ENCODE measurements around the gene UNC5A.
A peak's percentile ranks its signal among the peaks of the same experiment; 100 is the strongest.

UNC5A gene

DNA sequence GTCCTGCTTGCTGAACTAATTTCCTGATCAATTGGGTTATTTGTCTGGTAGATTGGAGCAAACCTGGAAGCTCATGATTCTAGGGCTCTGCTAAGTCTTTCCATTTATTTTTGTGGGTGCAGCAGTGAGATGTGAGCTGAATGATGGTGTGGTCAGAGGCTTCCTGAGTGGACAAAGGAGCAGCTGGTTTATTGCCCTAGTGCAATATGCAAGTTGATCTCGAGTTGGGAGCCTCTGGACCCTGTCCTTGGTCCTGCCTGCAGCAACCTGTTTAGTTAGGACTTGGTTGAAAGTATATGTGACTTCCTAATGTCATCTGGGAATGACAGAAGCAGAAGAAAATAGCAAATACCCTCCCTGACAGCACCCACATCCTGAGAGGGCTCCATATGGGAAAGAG is 4.2 kb upstream of the UNC5A start:
- DNase-seq (ENCODE audit: low read depth), result no peak
- H3K4me3 ChIP-seq (ENCODE audit: low read depth, low read length), result no peak overlapping the region
- TF ChIP-seq, protein P1, sequence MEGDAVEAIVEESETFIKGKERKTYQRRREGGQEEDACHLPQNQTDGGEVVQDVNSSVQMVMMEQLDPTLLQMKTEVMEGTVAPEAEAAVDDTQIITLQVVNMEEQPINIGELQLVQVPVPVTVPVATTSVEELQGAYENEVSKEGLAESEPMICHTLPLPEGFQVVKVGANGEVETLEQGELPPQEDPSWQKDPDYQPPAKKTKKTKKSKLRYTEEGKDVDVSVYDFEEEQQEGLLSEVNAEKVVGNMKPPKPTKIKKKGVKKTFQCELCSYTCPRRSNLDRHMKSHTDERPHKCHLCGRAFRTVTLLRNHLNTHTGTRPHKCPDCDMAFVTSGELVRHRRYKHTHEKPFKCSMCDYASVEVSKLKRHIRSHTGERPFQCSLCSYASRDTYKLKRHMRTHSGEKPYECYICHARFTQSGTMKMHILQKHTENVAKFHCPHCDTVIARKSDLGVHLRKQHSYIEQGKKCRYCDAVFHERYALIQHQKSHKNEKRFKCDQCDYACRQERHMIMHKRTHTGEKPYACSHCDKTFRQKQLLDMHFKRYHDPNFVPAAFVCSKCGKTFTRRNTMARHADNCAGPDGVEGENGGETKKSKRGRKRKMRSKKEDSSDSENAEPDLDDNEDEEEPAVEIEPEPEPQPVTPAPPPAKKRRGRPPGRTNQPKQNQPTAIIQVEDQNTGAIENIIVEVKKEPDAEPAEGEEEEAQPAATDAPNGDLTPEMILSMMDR (IDR thresholded peaks at IDR 0.05; ENCODE audit: low read depth, low read length, missing control alignments), result no peak
- in situ Hi-C loops (cut with HindIII; ENCODE audit: low sequenced_read_pairs), result no loop called here

DNA sequence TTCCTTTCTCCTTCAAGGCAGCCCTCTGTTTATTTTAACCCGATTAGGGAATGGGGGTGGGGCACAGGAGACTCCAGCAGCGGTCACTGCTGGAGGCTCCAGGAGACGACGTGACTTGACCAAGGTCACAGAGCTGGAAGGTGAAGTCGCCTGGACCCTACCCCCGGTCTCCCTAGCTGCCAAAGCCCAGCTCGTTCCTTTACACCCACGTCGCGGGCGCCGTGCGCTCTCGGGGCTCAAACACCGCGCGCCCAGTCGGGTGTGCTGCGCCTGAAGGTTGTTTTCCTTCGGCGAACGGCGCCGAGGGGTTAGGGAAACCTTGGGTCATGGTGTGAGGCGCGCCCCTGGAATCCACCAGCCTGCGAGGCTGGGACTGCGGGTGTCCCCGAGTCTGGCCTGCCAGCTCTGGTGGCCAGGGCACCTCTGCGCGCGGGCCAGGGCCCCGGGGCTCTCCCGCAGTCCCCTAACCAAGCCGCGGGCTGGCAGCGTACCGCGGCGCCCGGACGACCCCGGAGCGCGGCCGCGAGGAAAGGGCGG is 747 bp upstream of the UNC5A start:
- in situ Hi-C loops (cut with HindIII; ENCODE audit: low sequenced_read_pairs), result no loop called here
- no peak for DNase-seq (ENCODE audit: low read depth)
- H3K4me3 ChIP-seq (ENCODE audit: low read depth, low read length), result peak overlapping the region; percentile 23
- TF ChIP-seq, protein P1 (IDR thresholded peaks at IDR 0.05; ENCODE audit: low read depth, low read length, missing control alignments), result no peak

DNA sequence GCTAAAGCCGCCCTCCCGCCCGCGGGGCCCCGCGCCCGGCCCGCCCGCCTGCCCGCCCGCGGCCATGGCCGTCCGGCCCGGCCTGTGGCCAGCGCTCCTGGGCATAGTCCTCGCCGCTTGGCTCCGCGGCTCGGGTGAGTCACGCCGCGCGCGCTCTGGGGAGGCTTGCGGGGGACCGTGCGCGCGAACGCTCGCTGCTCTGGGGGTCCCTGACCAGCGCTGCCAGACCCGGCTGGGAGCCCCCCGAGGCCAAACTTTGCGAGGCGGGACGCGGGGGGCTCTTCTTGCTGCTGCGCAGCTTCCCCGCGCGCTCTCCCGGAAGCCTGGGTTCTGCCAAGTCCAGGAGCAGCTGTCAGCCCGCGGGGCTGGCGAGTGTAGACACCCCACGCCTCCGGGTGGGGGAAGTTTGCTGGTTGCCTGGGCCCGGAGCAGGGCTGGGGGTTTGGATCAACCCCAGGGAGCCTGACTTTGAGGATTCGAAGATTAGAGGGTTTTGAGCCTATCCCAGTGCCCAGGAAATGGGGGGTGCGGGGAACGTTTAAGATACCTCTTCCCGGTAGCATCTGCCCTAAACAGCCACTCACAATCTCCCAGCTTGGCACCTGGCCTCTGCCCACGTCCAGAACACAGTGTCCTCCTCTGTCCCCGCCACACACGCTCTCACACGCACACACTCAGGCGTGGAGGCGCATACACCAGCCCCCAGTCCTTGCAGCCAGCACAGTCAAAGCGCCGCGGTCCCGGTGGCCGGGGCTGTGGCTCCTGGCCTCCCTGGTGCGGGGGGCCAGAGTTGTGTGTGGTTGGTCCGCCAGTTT is 535 bp downstream of the UNC5A start:
- TF ChIP-seq, protein P1 (IDR thresholded peaks at IDR 0.05; ENCODE audit: low read depth, low read length, missing control alignments), result no peak
- no peak for DNase-seq (ENCODE audit: low read depth)
- H3K4me3 ChIP-seq (ENCODE audit: low read depth, low read length), result peak overlapping the region; percentile 30
- in situ Hi-C loops (cut with HindIII; ENCODE audit: low sequenced_read_pairs), result no loop called here

DNA sequence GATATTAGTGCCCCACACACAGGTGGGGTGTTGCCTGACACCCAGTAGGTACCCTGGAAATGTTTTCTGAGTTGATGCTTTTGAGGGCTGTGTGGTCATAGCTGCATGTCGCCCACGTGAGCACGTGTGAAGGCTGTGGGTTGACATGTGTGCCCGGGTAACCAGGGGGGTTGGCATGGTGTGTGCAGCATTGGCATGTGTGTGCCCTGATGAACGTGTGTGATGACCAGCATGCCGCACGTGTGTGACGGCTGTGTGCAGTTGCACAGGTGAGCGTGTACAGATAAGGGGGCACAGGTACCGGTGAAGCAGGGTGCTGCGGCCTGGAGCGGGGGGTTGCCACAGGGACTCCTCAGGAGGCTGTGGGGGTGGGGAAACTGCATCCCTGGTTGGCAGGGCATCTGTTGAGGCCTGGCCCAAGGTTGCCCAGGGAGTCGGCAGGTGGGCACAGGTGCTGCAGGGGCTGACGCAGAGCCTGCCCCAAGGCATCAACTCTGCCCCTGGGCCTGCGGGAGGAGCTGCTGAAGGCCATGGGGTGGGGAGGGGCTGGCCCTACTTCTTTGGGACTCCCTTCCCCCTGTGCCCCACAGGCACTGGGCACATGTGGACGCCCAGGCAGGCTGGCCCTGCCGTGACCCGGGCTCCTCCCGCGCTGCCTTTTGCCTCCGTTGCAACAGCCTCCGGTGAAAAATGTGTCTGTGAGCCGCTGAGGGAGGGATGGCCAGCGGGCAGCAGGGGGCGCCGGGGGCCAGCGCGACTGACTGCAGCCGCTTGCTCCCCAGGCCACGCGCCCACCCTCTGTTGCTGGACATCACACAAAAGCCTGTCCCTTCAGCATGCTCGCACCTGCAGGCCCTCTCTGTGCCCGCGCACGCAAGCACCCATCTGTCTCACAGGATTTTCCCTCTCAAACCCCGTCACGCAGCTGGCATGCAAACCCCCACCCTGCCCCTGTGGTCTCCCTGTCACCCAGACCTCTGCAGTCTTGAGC is 2.2 kb downstream of the UNC5A start:
- TF ChIP-seq, protein P1 (IDR thresholded peaks at IDR 0.05; ENCODE audit: low read depth, low read length, missing control alignments), result peak; percentile 67
- in situ Hi-C loops (cut with HindIII; ENCODE audit: low sequenced_read_pairs), result no loop called here
- no peak overlapping the region for H3K4me3 ChIP-seq (ENCODE audit: low read depth, low read length)
- no peak for DNase-seq (ENCODE audit: low read depth)

DNA sequence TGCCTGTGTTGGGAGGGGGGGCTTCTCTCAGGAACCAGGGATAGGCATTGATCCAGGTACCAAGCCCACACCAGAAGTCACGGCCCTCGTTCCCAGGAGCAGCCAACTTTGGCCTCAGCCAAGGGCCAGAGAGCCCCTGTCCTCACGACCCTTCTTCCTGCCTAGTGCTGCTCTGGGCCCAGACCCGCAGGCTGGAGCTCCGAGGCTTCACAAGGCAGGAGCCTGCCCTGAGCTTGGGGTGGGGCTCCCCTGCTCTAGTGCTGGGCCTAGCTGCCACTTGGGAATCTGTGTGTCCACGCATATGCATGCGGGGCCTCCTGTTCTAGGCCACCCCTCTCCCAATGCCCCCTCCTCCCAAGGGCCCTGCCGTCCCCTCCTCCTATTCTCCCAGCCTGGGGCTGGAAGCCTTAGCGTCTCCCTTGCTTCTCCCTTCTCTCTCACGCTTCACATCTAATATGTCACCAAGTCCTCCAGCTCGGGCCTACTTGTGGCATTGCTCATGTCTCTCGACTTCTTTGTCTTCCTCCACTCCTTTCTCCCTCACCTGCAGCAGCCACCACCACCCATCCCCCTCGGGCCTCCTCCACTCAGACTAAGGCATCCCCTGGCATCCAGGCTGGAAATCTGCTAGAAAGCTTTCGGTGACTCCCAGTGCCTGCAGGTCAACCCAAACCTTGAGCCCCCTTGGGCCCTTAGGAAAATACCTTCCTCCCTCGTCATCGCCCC is 3.4 kb downstream of the UNC5A start:
- in situ Hi-C loops (cut with HindIII; ENCODE audit: low sequenced_read_pairs), result no loop called here
- no peak overlapping the region for H3K4me3 ChIP-seq (ENCODE audit: low read depth, low read length)
- DNase-seq (ENCODE audit: low read depth), result no peak
- TF ChIP-seq, protein P1 (IDR thresholded peaks at IDR 0.05; ENCODE audit: low read depth, low read length, missing control alignments), result no peak

DNA sequence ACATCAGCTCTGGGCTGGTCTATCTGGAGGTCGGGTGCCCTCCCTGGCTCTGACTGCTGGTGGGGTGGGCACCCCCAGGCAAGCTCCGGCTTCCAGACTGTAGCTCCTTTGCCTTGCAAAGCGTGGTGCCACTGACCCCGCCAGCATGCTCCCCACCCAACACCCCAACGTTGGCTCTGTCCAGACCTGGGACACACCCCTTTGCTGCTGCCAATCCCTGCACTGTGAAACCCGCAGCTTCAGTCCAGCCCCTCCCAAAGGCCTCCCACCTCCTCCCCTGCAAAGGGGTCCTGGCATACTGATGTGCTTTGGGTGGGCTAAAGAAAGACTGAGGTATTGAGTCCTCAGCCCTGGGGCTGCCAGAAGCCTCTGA is 3.9 kb downstream of the UNC5A start:
- TF ChIP-seq, protein P1 (IDR thresholded peaks at IDR 0.05; ENCODE audit: low read depth, low read length, missing control alignments), result no peak
- in situ Hi-C loops (cut with HindIII; ENCODE audit: low sequenced_read_pairs), result no loop called here
- DNase-seq (ENCODE audit: low read depth), result no peak
- no peak overlapping the region for H3K4me3 ChIP-seq (ENCODE audit: low read depth, low read length)

All from astrocyte of the cerebellum (primary cell).